HEK293 (cell line): ENCODE data around the gene MYCBPAP.

Experiments
- CTCF ChIA-PET: fragments of 350-600 bp; formaldehyde crosslinking; extraction: SDS; loops from one replicate; lab custom pipeline; 2021; ENCODE audit warnings: antibody characterized with exemption; lab: Yijun Ruan, JAX
- POLR2A ChIA-PET: fragments of 300-600 bp; formaldehyde crosslinking; extraction: SDS; loops from one replicate; lab custom pipeline; 2020; ENCODE audit warnings: antibody characterized with exemption, inconsistent platforms; lab: Yijun Ruan, JAX
- H3K27ac ChIP-seq: fragments of 200-500 bp; sonication (Bioruptor generic); 2 replicates; pipeline ENCODE4 v1.5.1; 2014; ENCODE audit warnings: low read depth, low read length, control low read depth, inconsistent platforms; ENCODE audit errors: extremely low read depth
- H3K36me3 ChIP-seq, 2 experiments: fragments of 200-500 bp in 1 of 2; sonication (Bioruptor generic) in 1 of 2; 1 replicate in 1 of 2; 2 replicates in 1 of 2; pipeline ENCODE4 v1.5.1; 2014 to 2017; ENCODE audit warnings: inconsistent platforms in 2 of 2, low read length in 2 of 2; ENCODE audit not compliant: control insufficient read depth in 2 of 2, insufficient read depth in 1 of 2
- H3K4me1 ChIP-seq: fragments of 200-500 bp; sonication (Bioruptor generic); 2 replicates; pipeline ENCODE4 v1.5.1; 2014; ENCODE audit warnings: mild to moderate bottlenecking, low read length, inconsistent platforms; ENCODE audit not compliant: control insufficient read depth, insufficient read depth
- H3K4me3 ChIP-seq: 2 replicates; pipeline ENCODE4 v1.5.1; 2011; ENCODE audit warnings: low read depth, mild to moderate bottlenecking, control low read depth, low read length, moderate library complexity
- H3K9me3 ChIP-seq: fragments of 200-500 bp; sonication (Bioruptor generic); 2 replicates; pipeline ENCODE4 v1.5.1; 2014; ENCODE audit warnings: low read depth, low read length, inconsistent platforms; ENCODE audit not compliant: control insufficient read depth, insufficient read depth
- GLI2 ChIP-seq: fragments of 450-650 bp; formaldehyde crosslinking; IDR thresholded peaks from 2 replicates; pipeline ENCODE4; 2017; ENCODE audit warnings: missing biosample characterization, missing genetic modification characterization, low read depth, borderline replicate concordance
- ZBTB20 ChIP-seq: fragments of 450-650 bp; formaldehyde crosslinking; IDR thresholded peaks from 2 replicates; pipeline ENCODE4 v1.5.1; 2016; ENCODE audit warnings: missing biosample characterization, missing genetic modification characterization
- ZNF214 ChIP-seq: fragments of 450-650 bp; formaldehyde crosslinking; IDR thresholded peaks from 2 replicates; pipeline ENCODE4 v1.5.1; 2017; ENCODE audit warnings: missing biosample characterization, mild to moderate bottlenecking, missing genetic modification characterization, borderline replicate concordance
- ZNF23 ChIP-seq: fragments of 450-650 bp; formaldehyde crosslinking; IDR thresholded peaks from 2 replicates; pipeline ENCODE4 v1.5.1; 2016; ENCODE audit warnings: missing biosample characterization, missing genetic modification characterization, borderline replicate concordance
- ZNF600 ChIP-seq: fragments of 450-650 bp; formaldehyde crosslinking; IDR thresholded peaks from 2 replicates; pipeline ENCODE4 v1.5.1; 2016; ENCODE audit warnings: missing biosample characterization, missing genetic modification characterization
- ZNF623 ChIP-seq: fragments of 450-650 bp; formaldehyde crosslinking; IDR thresholded peaks from 2 replicates; pipeline ENCODE4 v1.5.1; 2016; ENCODE audit warnings: missing biosample characterization, missing genetic modification characterization
- ZNF626 ChIP-seq: fragments of 450-650 bp; sonication (Bioruptor Pico); formaldehyde crosslinking; IDR thresholded peaks from 2 replicates; pipeline ENCODE4 v1.5.1; 2018; ENCODE audit warnings: missing biosample characterization, missing genetic modification characterization, inconsistent platforms
- ZNF792 ChIP-seq: fragments of 450-650 bp; formaldehyde crosslinking; IDR thresholded peaks from 2 replicates; pipeline ENCODE4 v1.5.1; 2016; ENCODE audit warnings: missing biosample characterization, missing genetic modification characterization
- ZSCAN30 ChIP-seq: fragments of 450-650 bp; IDR thresholded peaks from 2 replicates; pipeline ENCODE4 v1.5.1; 2018; ENCODE audit warnings: missing biosample characterization, mild to moderate bottlenecking, missing genetic modification characterization, moderate library complexity
- TF ChIP-seq, protein P1 (sequence below): fragments of 450-650 bp; formaldehyde crosslinking; IDR thresholded peaks from 2 replicates; pipeline ENCODE4 v1.5.1; 2016; ENCODE audit warnings: missing biosample characterization, missing genetic modification characterization
- TF ChIP-seq, protein P2 (sequence below): fragments of 450-650 bp; formaldehyde crosslinking; IDR thresholded peaks from 2 replicates; pipeline ENCODE4 v1.5.1; 2016; ENCODE audit warnings: missing biosample characterization, missing genetic modification characterization, low read depth
- TF ChIP-seq, protein P3 (sequence below): fragments of 450-650 bp; formaldehyde crosslinking; IDR thresholded peaks from 2 replicates; pipeline ENCODE4 v1.5.1; 2016; ENCODE audit warnings: missing biosample characterization, missing genetic modification characterization
- TF ChIP-seq, protein P4 (sequence below): fragments of 450-650 bp; formaldehyde crosslinking; IDR thresholded peaks from 2 replicates; pipeline ENCODE4 v1.5.1; 2016; ENCODE audit warnings: missing biosample characterization, missing genetic modification characterization
- TF ChIP-seq, protein P5 (sequence below): fragments of 450-650 bp; formaldehyde crosslinking; IDR thresholded peaks from 2 replicates; pipeline ENCODE4 v1.5.1; 2016; ENCODE audit warnings: missing biosample characterization, missing genetic modification characterization

The MYCBPAP gene

DNA sequence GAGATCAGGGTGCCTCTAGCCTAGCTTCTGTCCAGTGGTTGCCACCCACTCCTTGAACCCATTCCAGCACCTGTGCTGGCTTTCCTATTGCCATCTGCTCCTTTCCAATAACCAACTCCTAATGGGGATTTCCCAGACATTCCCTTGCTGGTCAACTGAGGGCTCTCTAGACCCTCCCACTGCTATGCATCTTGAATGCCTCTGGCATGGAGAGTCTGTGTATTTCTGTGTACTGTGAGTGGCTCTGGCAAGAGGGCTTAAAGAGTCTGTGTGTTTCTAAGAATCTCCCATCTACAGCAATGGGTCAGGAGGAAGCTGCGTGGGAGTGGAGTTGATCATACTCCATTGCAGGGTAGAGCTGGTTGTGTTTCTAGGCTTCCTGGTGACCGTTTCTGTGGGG is 13.3 kb downstream of the MYCBPAP start:
- no peak overlapping the region for H3K4me3 ChIP-seq
- H3K36me3 ChIP-seq: no peaks in the 10 kb centered on the region
- CTCF ChIA-PET: interaction anchor here (0.8 to 1.2 kb wide), 4 partner anchors 9 to 99 kb away, joined by 3 to 6 read pairs (median 4); no protein-coding TSS in a partner anchor
- no peaks in the 10 kb centered on the region for H3K9me3 ChIP-seq
- no peak overlapping the region for H3K27ac ChIP-seq
- POLR2A ChIA-PET: interaction anchor here (0.6 kb wide), 1 partner anchor 12 kb away, joined by 3 read pairs; no protein-coding TSS in a partner anchor
- no peak for TF ChIP-seq ZNF600
- no peak for TF ChIP-seq ZNF626 (tag by site-specific recombination)
- TF ChIP-seq ZSCAN30 (tag by site-specific recombination): no peak
- TF ChIP-seq GLI2 (tag by site-specific recombination): no peak
- TF ChIP-seq, protein P1, sequence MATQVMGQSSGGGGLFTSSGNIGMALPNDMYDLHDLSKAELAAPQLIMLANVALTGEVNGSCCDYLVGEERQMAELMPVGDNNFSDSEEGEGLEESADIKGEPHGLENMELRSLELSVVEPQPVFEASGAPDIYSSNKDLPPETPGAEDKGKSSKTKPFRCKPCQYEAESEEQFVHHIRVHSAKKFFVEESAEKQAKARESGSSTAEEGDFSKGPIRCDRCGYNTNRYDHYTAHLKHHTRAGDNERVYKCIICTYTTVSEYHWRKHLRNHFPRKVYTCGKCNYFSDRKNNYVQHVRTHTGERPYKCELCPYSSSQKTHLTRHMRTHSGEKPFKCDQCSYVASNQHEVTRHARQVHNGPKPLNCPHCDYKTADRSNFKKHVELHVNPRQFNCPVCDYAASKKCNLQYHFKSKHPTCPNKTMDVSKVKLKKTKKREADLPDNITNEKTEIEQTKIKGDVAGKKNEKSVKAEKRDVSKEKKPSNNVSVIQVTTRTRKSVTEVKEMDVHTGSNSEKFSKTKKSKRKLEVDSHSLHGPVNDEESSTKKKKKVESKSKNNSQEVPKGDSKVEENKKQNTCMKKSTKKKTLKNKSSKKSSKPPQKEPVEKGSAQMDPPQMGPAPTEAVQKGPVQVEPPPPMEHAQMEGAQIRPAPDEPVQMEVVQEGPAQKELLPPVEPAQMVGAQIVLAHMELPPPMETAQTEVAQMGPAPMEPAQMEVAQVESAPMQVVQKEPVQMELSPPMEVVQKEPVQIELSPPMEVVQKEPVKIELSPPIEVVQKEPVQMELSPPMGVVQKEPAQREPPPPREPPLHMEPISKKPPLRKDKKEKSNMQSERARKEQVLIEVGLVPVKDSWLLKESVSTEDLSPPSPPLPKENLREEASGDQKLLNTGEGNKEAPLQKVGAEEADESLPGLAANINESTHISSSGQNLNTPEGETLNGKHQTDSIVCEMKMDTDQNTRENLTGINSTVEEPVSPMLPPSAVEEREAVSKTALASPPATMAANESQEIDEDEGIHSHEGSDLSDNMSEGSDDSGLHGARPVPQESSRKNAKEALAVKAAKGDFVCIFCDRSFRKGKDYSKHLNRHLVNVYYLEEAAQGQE (tag by site-specific recombination): no peak
- no peak for TF ChIP-seq ZBTB20 (tag by site-specific recombination)
- no peak for TF ChIP-seq ZNF623 (tag by site-specific recombination)
- no peak for TF ChIP-seq ZNF214
- TF ChIP-seq, protein P2, sequence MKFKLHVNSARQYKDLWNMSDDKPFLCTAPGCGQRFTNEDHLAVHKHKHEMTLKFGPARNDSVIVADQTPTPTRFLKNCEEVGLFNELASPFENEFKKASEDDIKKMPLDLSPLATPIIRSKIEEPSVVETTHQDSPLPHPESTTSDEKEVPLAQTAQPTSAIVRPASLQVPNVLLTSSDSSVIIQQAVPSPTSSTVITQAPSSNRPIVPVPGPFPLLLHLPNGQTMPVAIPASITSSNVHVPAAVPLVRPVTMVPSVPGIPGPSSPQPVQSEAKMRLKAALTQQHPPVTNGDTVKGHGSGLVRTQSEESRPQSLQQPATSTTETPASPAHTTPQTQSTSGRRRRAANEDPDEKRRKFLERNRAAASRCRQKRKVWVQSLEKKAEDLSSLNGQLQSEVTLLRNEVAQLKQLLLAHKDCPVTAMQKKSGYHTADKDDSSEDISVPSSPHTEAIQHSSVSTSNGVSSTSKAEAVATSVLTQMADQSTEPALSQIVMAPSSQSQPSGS (tag by site-specific recombination): no peak
- H3K4me1 ChIP-seq: no peaks in the 10 kb centered on the region

DNA sequence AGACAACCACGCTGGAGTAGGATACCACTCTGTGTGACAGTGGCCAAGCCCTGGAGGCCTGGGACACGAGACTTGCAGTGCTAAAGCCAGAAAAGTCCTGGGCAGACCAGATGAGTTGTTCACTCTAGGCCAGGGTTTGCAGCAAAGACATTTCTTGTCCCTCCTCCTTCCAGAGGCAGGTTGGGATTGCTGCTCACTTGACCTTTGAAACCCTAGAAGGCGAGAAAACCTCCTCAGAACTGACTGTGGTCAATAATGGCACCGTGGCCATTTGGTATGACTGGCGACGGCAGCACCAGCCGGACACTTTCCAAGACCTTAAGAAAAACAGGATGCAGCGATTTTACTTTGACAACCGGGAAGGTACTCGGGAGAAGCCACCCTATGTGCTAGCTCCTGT is 14.5 kb downstream of the MYCBPAP start:
- H3K4me3 ChIP-seq: no peak overlapping the region
- TF ChIP-seq ZNF792 (tag by site-specific recombination) (no peak), ZNF23 (tag by site-specific recombination) (no peak), ZNF600 (no peak)
- TF ChIP-seq, protein P3, sequence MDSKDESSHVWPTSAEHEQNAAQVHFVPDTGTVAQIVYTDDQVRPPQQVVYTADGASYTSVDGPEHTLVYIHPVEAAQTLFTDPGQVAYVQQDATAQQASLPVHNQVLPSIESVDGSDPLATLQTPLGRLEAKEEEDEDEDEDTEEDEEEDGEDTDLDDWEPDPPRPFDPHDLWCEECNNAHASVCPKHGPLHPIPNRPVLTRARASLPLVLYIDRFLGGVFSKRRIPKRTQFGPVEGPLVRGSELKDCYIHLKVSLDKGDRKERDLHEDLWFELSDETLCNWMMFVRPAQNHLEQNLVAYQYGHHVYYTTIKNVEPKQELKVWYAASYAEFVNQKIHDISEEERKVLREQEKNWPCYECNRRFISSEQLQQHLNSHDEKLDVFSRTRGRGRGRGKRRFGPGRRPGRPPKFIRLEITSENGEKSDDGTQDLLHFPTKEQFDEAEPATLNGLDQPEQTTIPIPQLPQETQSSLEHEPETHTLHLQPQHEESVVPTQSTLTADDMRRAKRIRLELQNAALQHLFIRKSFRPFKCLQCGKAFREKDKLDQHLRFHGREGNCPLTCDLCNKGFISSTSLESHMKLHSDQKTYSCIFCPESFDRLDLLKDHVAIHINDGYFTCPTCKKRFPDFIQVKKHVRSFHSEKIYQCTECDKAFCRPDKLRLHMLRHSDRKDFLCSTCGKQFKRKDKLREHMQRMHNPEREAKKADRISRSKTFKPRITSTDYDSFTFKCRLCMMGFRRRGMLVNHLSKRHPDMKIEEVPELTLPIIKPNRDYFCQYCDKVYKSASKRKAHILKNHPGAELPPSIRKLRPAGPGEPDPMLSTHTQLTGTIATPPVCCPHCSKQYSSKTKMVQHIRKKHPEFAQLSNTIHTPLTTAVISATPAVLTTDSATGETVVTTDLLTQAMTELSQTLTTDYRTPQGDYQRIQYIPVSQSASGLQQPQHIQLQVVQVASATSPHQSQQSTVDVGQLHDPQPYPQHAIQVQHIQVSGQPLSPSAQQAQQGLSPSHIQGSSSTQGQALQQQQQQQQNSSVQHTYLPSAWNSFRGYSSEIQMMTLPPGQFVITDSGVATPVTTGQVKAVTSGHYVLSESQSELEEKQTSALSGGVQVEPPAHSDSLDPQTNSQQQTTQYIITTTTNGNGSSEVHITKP (tag by site-specific recombination): no peak
- TF ChIP-seq, protein P4, sequence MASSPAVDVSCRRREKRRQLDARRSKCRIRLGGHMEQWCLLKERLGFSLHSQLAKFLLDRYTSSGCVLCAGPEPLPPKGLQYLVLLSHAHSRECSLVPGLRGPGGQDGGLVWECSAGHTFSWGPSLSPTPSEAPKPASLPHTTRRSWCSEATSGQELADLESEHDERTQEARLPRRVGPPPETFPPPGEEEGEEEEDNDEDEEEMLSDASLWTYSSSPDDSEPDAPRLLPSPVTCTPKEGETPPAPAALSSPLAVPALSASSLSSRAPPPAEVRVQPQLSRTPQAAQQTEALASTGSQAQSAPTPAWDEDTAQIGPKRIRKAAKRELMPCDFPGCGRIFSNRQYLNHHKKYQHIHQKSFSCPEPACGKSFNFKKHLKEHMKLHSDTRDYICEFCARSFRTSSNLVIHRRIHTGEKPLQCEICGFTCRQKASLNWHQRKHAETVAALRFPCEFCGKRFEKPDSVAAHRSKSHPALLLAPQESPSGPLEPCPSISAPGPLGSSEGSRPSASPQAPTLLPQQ: no peak
- TF ChIP-seq, protein P5, sequence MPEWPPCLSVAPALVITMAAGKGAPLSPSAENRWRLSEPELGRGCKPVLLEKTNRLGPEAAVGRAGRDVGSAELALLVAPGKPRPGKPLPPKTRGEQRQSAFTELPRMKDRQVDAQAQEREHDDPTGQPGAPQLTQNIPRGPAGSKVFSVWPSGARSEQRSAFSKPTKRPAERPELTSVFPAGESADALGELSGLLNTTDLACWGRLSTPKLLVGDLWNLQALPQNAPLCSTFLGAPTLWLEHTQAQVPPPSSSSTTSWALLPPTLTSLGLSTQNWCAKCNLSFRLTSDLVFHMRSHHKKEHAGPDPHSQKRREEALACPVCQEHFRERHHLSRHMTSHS: no peak
- POLR2A ChIA-PET: no interaction called here
- CTCF ChIA-PET: interaction anchor here (0.8 kb wide), 1 partner anchor 18 kb away, joined by 3 read pairs; no protein-coding TSS in a partner anchor
- H3K36me3 ChIP-seq: no peaks in the 10 kb centered on the region
- no peak overlapping the region for H3K27ac ChIP-seq
- no peaks in the 10 kb centered on the region for H3K4me1 ChIP-seq
- H3K9me3 ChIP-seq: no peaks in the 10 kb centered on the region
